Activated T-cell treated with anti-CD3 and anti-CD28 coated beads, Interleukin-2, amount 50 U/mL, for 24 hours (primary cell): ENCODE data around the gene C5orf58.
A peak's percentile ranks its signal among the peaks of the same experiment; 100 is the strongest.

Experiments used
- DNase-seq: peaks from one replicate; pipeline ENCODE4 v3.0.0-alpha.2; 2020
- H3K27ac Mint-ChIP-seq: 2 replicates; pipeline ENCODE4 v1.8.0; 2020; ENCODE audit warnings: mild to moderate bottlenecking, mixed read lengths
- H3K27me3 Mint-ChIP-seq: 2 replicates; pipeline ENCODE4 v1.8.0; 2020; ENCODE audit warnings: mixed read lengths
- H3K36me3 Mint-ChIP-seq: 2 replicates; pipeline ENCODE4 v1.8.0; 2020; ENCODE audit warnings: low read depth, mixed read lengths
- H3K4me1 Mint-ChIP-seq: 2 replicates; pipeline ENCODE4 v1.8.0; 2020; ENCODE audit warnings: low read depth, mixed read lengths
- H3K4me3 Mint-ChIP-seq: 2 replicates; pipeline ENCODE4 v1.8.0; 2020; ENCODE audit warnings: mild to moderate bottlenecking, moderate library complexity, mixed read lengths
- H3K9me3 Mint-ChIP-seq: 2 replicates; pipeline ENCODE4 v1.8.0; 2020; ENCODE audit warnings: mixed read lengths

The C5orf58 gene

DNA sequence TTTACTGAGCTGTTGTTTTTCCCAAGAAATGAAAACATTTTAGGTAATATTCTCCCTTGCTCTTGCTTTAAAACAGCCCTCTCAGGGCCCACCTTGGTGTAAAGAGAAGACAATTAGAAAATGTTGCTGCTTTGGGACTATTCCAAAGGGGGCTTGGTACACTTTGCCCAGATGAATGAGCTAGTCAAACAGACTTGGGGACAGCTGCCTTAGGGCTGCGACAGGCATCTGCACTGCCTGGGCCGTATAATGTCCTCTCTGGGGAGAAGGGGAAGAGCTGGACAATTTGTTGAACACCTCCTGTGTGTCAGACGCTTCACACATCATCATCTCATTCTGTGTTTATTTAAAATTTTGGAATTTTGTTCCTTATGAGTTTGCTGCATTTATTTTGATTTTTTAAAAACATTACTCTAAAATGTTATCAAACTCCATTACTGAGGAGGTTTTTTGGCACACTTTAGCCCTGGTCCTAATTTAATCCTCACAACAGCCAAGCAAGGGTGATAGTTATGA is 28.8 kb downstream of the C5orf58 start:
- Mint-ChIP-seq H3K4me3 (no peak overlapping the region), H3K36me3 (peaks cover 100% of the 10 kb centered on the region), H3K9me3 (no peaks in the 10 kb centered on the region), H3K27ac (peak overlapping the region; percentile 96), H3K4me1 (peaks cover 75% of the 10 kb centered on the region), H3K27me3 (no peaks in the 10 kb centered on the region)
- DNase-seq = no peak

DNA sequence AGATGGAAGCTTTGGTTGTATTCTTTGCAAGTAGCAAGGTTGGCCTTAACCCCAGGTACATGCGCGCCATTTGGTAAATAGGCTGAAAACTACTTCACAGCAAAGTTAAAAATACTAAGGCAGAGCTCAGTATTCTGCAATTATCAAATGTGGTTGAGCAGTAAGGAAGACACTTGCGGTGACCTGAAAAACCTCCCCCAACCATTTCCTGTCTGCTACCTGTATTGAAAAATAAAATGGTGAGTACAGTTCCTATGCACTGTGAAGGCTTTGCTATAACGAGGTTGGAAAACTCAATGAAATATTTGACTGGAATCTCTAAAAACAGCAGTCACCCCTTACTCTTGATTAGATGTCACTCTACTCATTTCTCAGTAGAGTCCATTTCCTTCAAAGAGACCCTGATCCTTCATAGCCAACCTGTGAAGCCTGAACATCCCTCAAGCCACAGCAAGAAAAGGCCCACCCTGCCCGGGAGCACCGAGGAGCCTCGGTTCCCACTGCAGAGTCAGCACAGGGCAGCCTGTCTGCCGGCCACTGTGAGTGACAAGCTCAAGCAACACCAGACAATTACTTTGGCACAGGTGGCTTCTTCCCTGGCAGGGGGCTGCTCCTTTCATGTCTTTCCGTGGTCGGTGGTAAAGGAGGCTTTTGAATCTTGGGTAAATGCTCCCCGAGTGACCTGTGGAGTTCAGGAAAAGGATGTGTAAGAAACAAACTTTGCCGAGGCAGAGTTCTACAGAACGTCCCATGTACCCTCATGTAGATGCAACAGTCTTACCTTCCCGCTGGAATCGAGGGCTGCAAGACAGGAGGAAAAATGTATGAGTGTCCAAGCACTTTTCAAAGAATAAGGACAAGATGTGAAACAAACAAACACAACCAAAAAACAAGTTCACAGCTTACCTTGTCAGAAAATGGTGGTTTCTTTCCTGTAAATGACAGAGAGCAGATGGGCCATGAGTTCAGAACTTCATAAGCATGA is 29.6 kb downstream of the C5orf58 start:
- Mint-ChIP-seq H3K4me1 (peaks cover 82% of the 10 kb centered on the region), H3K9me3 (no peaks in the 10 kb centered on the region), H3K4me3 (peak overlapping the region; percentile 26), H3K36me3 (peaks cover 100% of the 10 kb centered on the region), H3K27ac (peak overlapping the region; percentile 96), H3K27me3 (no peaks in the 10 kb centered on the region)
- DNase-seq = no peak

DNA sequence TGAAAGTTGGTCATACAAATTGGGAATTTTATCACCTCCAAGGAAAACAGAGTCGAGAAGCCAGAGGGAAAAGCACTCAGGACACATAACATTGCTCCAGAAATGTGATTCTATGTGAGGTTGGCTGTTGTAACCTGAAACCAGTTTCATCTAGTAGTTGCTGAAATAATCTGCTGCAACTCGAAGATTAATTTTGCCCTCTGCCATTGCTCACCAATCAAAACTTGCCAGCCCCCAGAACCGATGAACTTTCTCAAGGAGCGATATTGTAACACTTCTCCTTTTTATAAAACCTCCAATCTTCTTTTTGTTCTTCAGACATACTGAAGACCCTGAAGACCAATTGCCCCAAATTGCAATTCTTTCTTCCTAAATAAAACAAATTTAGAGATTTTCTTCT is 31.1 kb downstream of the C5orf58 start:
- Mint-ChIP-seq H3K4me3 (no peak overlapping the region), H3K9me3 (no peaks in the 10 kb centered on the region), H3K27me3 (no peaks in the 10 kb centered on the region), H3K36me3 (peaks cover 100% of the 10 kb centered on the region), H3K4me1 (peaks cover 92% of the 10 kb centered on the region), H3K27ac (peak overlapping the region; percentile 96)
- DNase-seq = no peak

GRCh38 chr5:170265522-170265921 is 32.7 kb downstream of the C5orf58 start:
- no peaks in the 10 kb centered on the region for H3K9me3 Mint-ChIP-seq

DNA sequence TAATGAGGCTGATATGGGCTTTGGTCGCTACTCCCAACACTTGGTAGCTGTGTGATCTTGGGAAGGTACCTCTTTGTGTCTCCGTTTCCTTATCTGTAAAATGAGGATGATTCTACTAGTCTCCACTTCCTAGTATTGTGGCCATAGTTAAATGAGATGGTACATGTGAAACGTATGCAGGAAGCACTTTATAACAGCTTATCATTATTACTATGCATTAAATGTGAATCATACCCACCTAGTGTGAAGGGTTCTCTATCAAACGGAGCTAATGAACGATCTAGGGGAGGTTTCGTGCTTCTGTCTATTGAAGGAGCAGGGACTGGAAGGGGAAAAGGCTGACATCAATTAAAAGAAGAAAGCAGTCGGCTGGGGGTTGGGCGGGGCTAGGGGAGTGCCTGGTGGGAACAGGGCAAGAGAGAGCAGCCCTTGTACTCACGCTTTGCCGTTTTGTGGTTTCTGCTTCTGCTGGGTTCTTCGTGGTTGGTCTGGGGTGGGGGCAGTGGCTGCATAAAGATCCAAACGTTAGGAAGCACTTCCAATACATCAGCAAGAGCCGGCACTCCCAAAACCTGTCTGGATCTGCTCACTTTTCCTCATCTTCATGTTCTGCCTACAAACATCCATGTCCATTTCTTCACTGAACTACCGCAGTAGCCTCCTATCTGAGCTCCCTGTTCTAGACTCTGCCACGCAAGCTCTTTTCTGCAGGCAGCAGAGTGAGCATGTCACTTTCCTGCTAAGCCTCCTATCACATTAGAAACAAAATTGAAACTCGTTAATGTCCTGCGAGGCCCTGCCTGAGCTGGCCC is 34.0 kb downstream of the C5orf58 start:
- H3K4me3 Mint-ChIP-seq = peak overlapping the region; percentile 60
- H3K4me1 Mint-ChIP-seq = peaks cover 97% of the 10 kb centered on the region
- no peaks in the 10 kb centered on the region for H3K9me3 Mint-ChIP-seq
- H3K27ac Mint-ChIP-seq = peak overlapping the region; percentile 92
- DNase-seq = peak; percentile 70
- H3K36me3 Mint-ChIP-seq = peaks cover 100% of the 10 kb centered on the region
- H3K27me3 Mint-ChIP-seq = no peaks in the 10 kb centered on the region

More at GRCh38 chr5:170265522-170265921, 32.7 kb downstream of the C5orf58 start:
- Mint-ChIP-seq H3K36me3 (peaks cover 100% of the 10 kb centered on the region), H3K4me3 (no peak overlapping the region), H3K27ac (peak overlapping the region; percentile 92), H3K27me3 (no peaks in the 10 kb centered on the region), H3K4me1 (peaks cover 95% of the 10 kb centered on the region)
- no peak for DNase-seq

GRCh38 chr5:170267431-170268152 is 34.8 kb downstream of the C5orf58 start:
- Mint-ChIP-seq H3K9me3 (no peaks in the 10 kb centered on the region), H3K36me3 (peaks cover 100% of the 10 kb centered on the region), H3K27me3 (no peaks in the 10 kb centered on the region), H3K4me1 (peaks cover 96% of the 10 kb centered on the region), H3K27ac (peak overlapping the region; percentile 92), H3K4me3 (peak overlapping the region; percentile 60)
- peak; percentile 80 for DNase-seq

DNA sequence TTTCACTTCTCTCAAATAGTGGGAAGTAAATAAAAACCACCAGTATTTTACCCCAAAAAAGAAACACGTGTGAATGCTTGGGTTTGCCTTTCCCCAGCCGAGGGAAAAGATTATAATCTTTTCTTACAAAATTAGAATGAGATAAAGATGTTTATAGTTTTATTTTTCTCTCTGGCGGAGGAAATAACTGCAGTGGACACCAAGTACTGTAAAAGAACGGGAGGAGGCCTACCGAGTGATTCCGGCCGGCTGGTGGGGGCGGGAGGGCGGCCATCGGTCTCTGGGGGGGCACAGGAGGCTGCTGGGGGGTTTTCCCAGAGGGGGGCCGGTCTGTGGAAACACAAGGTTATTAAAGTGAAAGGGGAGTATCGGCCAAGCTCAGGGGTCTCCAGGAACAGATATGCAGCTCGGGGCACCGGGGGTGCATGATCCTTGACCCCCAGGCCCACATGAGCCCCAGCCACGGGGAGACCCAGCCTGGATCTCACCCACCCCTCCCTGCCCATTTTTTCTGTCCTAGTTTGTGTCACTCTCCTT is 35.4 kb downstream of the C5orf58 start:
- Mint-ChIP-seq H3K27me3 (no peaks in the 10 kb centered on the region), H3K27ac (peak overlapping the region; percentile 95), H3K9me3 (no peaks in the 10 kb centered on the region), H3K4me1 (peaks cover 95% of the 10 kb centered on the region), H3K4me3 (peak overlapping the region; percentile 60), H3K36me3 (peaks cover 100% of the 10 kb centered on the region)
- no peak for DNase-seq

- no peak for DNase-seq
- no peaks in the 10 kb centered on the region for H3K9me3 Mint-ChIP-seq
- peak overlapping the region; percentile 52 for H3K4me3 Mint-ChIP-seq
- H3K27ac Mint-ChIP-seq = peak overlapping the region; percentile 95
- H3K4me1 Mint-ChIP-seq = peaks cover 95% of the 10 kb centered on the region
- no peaks in the 10 kb centered on the region for H3K27me3 Mint-ChIP-seq
- H3K36me3 Mint-ChIP-seq = peaks cover 100% of the 10 kb centered on the region
Measured at GRCh38 chr5:170268884-170269283, 36.1 kb downstream of the C5orf58 start.

- DNase-seq = no peak
- Mint-ChIP-seq H3K27me3 (no peaks in the 10 kb centered on the region), H3K4me3 (peak overlapping the region; percentile 50), H3K36me3 (peaks cover 100% of the 10 kb centered on the region), H3K27ac (peak overlapping the region; percentile 95), H3K4me1 (peaks cover 95% of the 10 kb centered on the region), H3K9me3 (no peaks in the 10 kb centered on the region)
Measured at GRCh38 chr5:170269579-170269978, 36.8 kb downstream of the C5orf58 start.

- H3K27me3 Mint-ChIP-seq = no peaks in the 10 kb centered on the region
- peaks cover 100% of the 10 kb centered on the region for H3K36me3 Mint-ChIP-seq
- no peak for DNase-seq
- no peaks in the 10 kb centered on the region for H3K9me3 Mint-ChIP-seq
- peak overlapping the region; percentile 2 for H3K4me3 Mint-ChIP-seq
- H3K27ac Mint-ChIP-seq = peak overlapping the region; percentile 90
- H3K4me1 Mint-ChIP-seq = peaks cover 97% of the 10 kb centered on the region
Measured at GRCh38 chr5:170270293-170271069, 37.7 kb downstream of the C5orf58 start.

GRCh38 chr5:170273968-170274710 is 41.4 kb downstream of the C5orf58 start:
- peaks cover 89% of the 10 kb centered on the region for H3K36me3 Mint-ChIP-seq
- no peaks in the 10 kb centered on the region for H3K27me3 Mint-ChIP-seq
- peak overlapping the region; percentile 62 for H3K4me3 Mint-ChIP-seq
- no peaks in the 10 kb centered on the region for H3K9me3 Mint-ChIP-seq
- H3K27ac Mint-ChIP-seq = peak overlapping the region; percentile 95
- peak; percentile 71 for DNase-seq
- peaks cover 94% of the 10 kb centered on the region for H3K4me1 Mint-ChIP-seq

DNA sequence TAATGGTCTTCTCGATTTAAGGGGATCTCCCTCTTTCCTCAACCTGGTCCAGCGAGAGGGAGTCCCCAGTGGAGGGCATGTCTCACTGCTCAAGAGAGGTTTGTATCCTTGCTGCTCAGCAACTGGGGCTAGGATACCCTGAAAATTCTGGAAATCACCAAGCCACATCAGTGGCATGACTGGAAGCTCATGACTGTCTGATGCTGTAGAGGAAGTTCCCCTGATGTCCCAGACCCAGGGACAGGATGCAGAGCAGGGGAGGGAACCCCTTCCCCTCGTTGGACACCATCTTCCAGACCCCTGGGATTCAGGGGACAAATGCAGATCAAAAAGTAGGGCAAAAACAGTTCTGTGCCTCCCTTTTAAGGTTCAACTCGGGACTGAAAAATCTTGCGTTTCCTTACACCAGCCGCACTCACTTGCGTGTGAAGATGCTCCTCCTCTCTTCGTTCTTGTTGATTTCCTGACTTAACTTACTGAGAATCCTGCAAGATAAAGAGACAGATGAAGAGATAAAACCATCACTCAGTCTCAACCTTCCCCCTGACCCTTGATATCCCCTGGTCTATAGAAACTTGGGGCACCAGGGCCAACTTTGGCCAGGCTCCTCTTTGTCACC is 42.7 kb downstream of the C5orf58 start:
- Mint-ChIP-seq H3K4me1 (peaks cover 95% of the 10 kb centered on the region), H3K36me3 (peaks cover 89% of the 10 kb centered on the region), H3K27ac (peak overlapping the region; percentile 95), H3K27me3 (no peaks in the 10 kb centered on the region), H3K9me3 (no peaks in the 10 kb centered on the region), H3K4me3 (peak overlapping the region; percentile 63)
- DNase-seq = no peak
